HCT116 (cell line): ENCODE measurements around the gene SCN3B. TPM values are rescaled to one million over a fixed set of nuclear protein-coding genes. Genes with fewer than 3 reads are reported as not detected.

Source experiments
- ATAC-seq: fragments of 200-7000 bp; cut with Tn5 transposase; 2 replicates; pipeline ENCODE4 v1.9.1; 2020; ENCODE audit warnings: mild to moderate bottlenecking, moderate library complexity
- BruUV-seq: library from RNA; stranded (reverse); fragments of 400-500 nt; replicated peaks from 2 replicates; lab custom pipeline; 2021; lab: Mats Ljungman, UMichigan
- CTCF ChIA-PET: fragments of 300-600 bp; sonication (Branson Sonifier 250); formaldehyde crosslinking; loops from one replicate; lab custom pipeline; 2021; ENCODE audit warnings: antibody characterized with exemption; lab: Charles Lee
- POLR2A ChIA-PET: fragments of 300-600, 350-600 bp; sonication (Branson Sonifier 250); formaldehyde crosslinking; loops from one replicate; lab custom pipeline; 2021; ENCODE audit warnings: antibody characterized with exemption; lab: Charles Lee
- RAD21 ChIA-PET, 2 experiments: fragments of 300-600 bp; sonication (Branson Sonifier 250); formaldehyde crosslinking; loops; one replicate each; lab custom pipeline; 2023; ENCODE audit warnings: low total read pairs in 2 of 2; ENCODE audit not compliant: uncharacterized antibody in 2 of 2, unreplicated experiment in 2 of 2, low non-redundant PET in 1 of 2; lab: Charles Lee
- DNase-seq: peaks from one replicate; pipeline ENCODE4 v3.0.0-alpha.2; 2010; ENCODE audit warnings: low read depth, low spot score
- H2AFZ ChIP-seq: fragments of 200-600 bp; shearing (Covaris generic), sonication (generic); 2 replicates; pipeline ENCODE4 v1.6.1; 2017; ENCODE audit warnings: low read depth, mixed run types, mixed read lengths, antibody characterized with exemption, low read length; ENCODE audit not compliant: poor library complexity, severe bottlenecking
- H3K27ac ChIP-seq: 2 replicates; pipeline ENCODE4 v1.5.1; 2012; ENCODE audit warnings: low read depth, low read length
- H3K27me3 ChIP-seq: fragments of 200-600 bp; sonication (generic); 2 replicates; pipeline ENCODE4 v1.6.1; 2016; ENCODE audit warnings: mixed run types, low read length, mixed read lengths; ENCODE audit not compliant: insufficient read depth
- H3K36me3 ChIP-seq, 2 experiments: fragments of 200-500 bp in 1 of 2; fragments of 200-600 bp in 1 of 2; sonication (Bioruptor generic) in 1 of 2; sonication (generic) in 1 of 2; 2 replicates each; pipeline versions ENCODE4 v1.5.1 to v1.6.1; 2014 to 2016; ENCODE audit warnings: low read length in 2 of 2, inconsistent platforms in 1 of 2, mixed read lengths in 1 of 2, mixed run types in 1 of 2; ENCODE audit not compliant: insufficient read depth in 2 of 2, control insufficient read depth in 1 of 2
- H3K4me1 ChIP-seq, 2 experiments: fragments of 200-600 bp in 1 of 2; sonication (generic) in 1 of 2; 2 replicates each; pipeline versions ENCODE4 v1.5.1 to v1.6.1; 2012 to 2017; ENCODE audit warnings: low read length in 2 of 2, inconsistent platforms in 1 of 2, mild to moderate bottlenecking in 1 of 2, mixed read lengths in 1 of 2, mixed run types in 1 of 2, moderate library complexity in 1 of 2; ENCODE audit not compliant: insufficient read depth in 2 of 2, control insufficient read depth in 1 of 2
- H3K4me2 ChIP-seq: fragments of 200-600 bp; sonication (generic); 2 replicates; pipeline ENCODE4 v1.6.1; 2017; ENCODE audit warnings: mixed run types, low read length, mixed read lengths
- H3K4me3 ChIP-seq, 2 experiments: fragments of 200-600 bp in 1 of 2; sonication (generic) in 1 of 2; replicated peaks in 1 of 2; 2 replicates each; pipeline ENCODE4 v1.5.1; 2011 to 2016; ENCODE audit warnings: low read length in 2 of 2, control low read depth in 1 of 2, low read depth in 1 of 2, mild to moderate bottlenecking in 1 of 2, mixed read lengths in 1 of 2, mixed run types in 1 of 2
- H3K79me2 ChIP-seq: fragments of 200-600 bp; sonication (generic); 2 replicates; pipeline ENCODE4 v1.6.1; 2017; ENCODE audit warnings: mild to moderate bottlenecking, mixed run types, low read length, moderate library complexity, mixed read lengths; ENCODE audit not compliant: insufficient read depth
- H3K9ac ChIP-seq: fragments of 200-600 bp; sonication (generic); 2 replicates; pipeline ENCODE4 v1.6.1; 2016; ENCODE audit warnings: low read length, mixed read lengths
- H3K9me2 ChIP-seq: fragments of 200-600 bp; sonication (generic), shearing (Covaris generic); 2 replicates; pipeline ENCODE4 v1.6.1; 2017; ENCODE audit warnings: mixed run types, mild to moderate bottlenecking, moderate library complexity; ENCODE audit not compliant: insufficient read depth
- H3K9me3 ChIP-seq, 2 experiments: fragments of 200-500 bp in 1 of 2; fragments of 200-600 bp in 1 of 2; sonication (Bioruptor generic) in 1 of 2; sonication (generic) in 1 of 2; 2 replicates each; pipeline ENCODE4 v1.6.1; 2014 to 2017; ENCODE audit warnings: low read length in 2 of 2, mixed read lengths in 2 of 2, inconsistent platforms in 1 of 2, low read depth in 1 of 2, mild to moderate bottlenecking in 1 of 2, mixed run types in 1 of 2, moderate library complexity in 1 of 2; ENCODE audit not compliant: control insufficient read depth in 1 of 2, insufficient read depth in 1 of 2
- H4K20me1 ChIP-seq: fragments of 200-600 bp; sonication (generic), shearing (Covaris generic); 2 replicates; pipeline ENCODE4 v1.6.1; 2017; ENCODE audit warnings: mixed run types, mild to moderate bottlenecking, moderate library complexity; ENCODE audit not compliant: insufficient read depth
- CBX3 ChIP-seq: IDR thresholded peaks from 2 replicates; pipeline ENCODE4 v1.6.1; 2012; ENCODE audit warnings: low read depth
- EGR1 ChIP-seq: IDR thresholded peaks from 2 replicates; pipeline ENCODE4 v1.6.1; 2012; ENCODE audit warnings: low read depth
- ELF1 ChIP-seq: IDR thresholded peaks from 2 replicates; pipeline ENCODE4 v1.6.1; 2012; ENCODE audit warnings: low read depth, borderline replicate concordance
- EZH2phosphoT487 ChIP-seq: fragments of 200-600 bp; IDR thresholded peaks from 2 replicates; pipeline ENCODE4 v1.6.1; 2018; ENCODE audit warnings: antibody characterized with exemption, borderline replicate concordance
- JUND ChIP-seq: IDR thresholded peaks from 2 replicates; pipeline ENCODE4 v1.6.1; 2012
- POLR2A ChIP-seq: IDR thresholded peaks from 2 replicates; pipeline ENCODE4 v1.7.0; 2011; ENCODE audit warnings: borderline replicate concordance; ENCODE audit not compliant: insufficient read depth, insufficient read length; ENCODE audit errors: extremely low read depth
- RAD21 ChIP-seq: IDR thresholded peaks from 2 replicates; pipeline ENCODE4 v1.6.1; 2012; ENCODE audit warnings: low read depth, mild to moderate bottlenecking
- SIN3A ChIP-seq: IDR thresholded peaks from 2 replicates; pipeline ENCODE4 v1.6.1; 2012; ENCODE audit warnings: low read depth
- SP1 ChIP-seq: IDR thresholded peaks from 2 replicates; pipeline ENCODE4 v1.6.1; 2012; ENCODE audit warnings: low read depth
- SRF ChIP-seq: IDR thresholded peaks from 2 replicates; pipeline ENCODE4 v1.6.1; 2012; ENCODE audit warnings: low read depth
- YY1 ChIP-seq: IDR thresholded peaks from 2 replicates; pipeline ENCODE4 v1.6.1; 2011; ENCODE audit warnings: low read length, low read depth, moderate library complexity, mild to moderate bottlenecking; ENCODE audit not compliant: insufficient replicate concordance; ENCODE audit errors: extremely low read depth
- ZFX ChIP-seq: fragments of 450-650 bp; IDR thresholded peaks from 2 replicates; pipeline ENCODE4 v1.6.1; 2017
- ZNF274 ChIP-seq: fragments of 200-500 bp; sonication (Bioruptor generic); IDR thresholded peaks from 2 replicates; pipeline ENCODE4 v1.6.1; 2014; ENCODE audit warnings: mild to moderate bottlenecking, low read depth, low read length, inconsistent platforms
- intact Hi-C: fragments of 100-400 bp; cut with micrococcal nuclease; formaldehyde crosslinking; loops from 2 replicates; pipeline ENCODE4 v1.10.0; 2022
- total RNA-seq: library from RNA; stranded (reverse); gene quantifications from one replicate; pipeline ENCODE4 v1.2.1, GENCODE V29; 2021; ENCODE audit not compliant: unreplicated experiment
- TF ChIP-seq, protein P1 (sequence below), 3 experiments: fragments of 200-600 bp in 1 of 3; sonication (generic) in 1 of 3; IDR thresholded peaks in 2 of 3; conservative IDR thresholded peaks in 1 of 3; 2 replicates each; pipeline ENCODE4 v1.5.1; 2012 to 2017; ENCODE audit warnings: low read depth in 2 of 3, low read length in 2 of 3, antibody characterized with exemption in 1 of 3, borderline replicate concordance in 1 of 3, control low read depth in 1 of 3, mild to moderate bottlenecking in 1 of 3, mixed read lengths in 1 of 3, mixed run types in 1 of 3, moderate library complexity in 1 of 3; ENCODE audit not compliant: insufficient read depth in 1 of 3
- TF ChIP-seq, protein P2 (sequence below): IDR thresholded peaks from 2 replicates; pipeline ENCODE4 v1.6.1; 2012

Gene SCN3B
- total RNA-seq, 1 experiment from 2014 or later = 0.05 TPM

DNA sequence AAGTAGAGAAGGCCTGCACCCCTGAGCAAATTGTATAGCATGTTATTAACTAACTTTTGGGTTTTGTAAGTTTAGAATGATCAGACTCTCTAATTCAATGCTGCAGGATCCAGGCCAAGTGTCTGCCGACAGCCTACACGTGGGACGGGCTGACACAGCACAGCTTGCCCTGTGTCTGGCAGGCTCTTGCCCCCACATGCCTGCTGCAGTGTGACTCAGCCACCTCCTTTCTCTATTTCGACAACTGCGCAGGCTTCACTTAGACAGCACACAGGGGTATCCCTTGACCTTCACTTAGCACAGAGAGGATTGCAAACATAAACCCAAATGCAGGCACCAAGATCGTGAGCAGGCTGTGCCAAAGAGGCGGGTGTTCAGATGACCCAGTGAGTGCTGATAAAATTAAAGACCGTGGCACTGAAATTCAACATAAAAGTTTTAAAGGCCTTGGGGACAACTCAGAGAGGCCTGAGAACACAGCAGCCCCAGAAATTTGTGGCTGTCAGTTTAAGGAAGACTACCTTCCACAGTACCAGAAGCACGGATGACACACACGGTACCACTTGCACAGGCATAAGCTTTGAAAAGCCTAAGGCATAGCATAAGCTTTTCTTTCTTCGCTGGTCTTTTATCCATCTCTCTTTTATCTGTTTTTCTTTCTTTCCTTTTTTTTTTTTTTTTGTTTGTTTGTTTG is 37.8 kb downstream of the SCN3B start:
- Histone ChIP-seq H3K9ac (no peak overlapping the region), H3K4me3 (no peak overlapping the region), H2AFZ (no peak overlapping the region), H3K4me1 (no peaks in the 10 kb centered on the region), H3K27me3 (no peaks in the 10 kb centered on the region), H3K9me2 (no peaks in the 10 kb centered on the region), H3K27ac (no peak overlapping the region), H4K20me1 (no peaks in the 10 kb centered on the region), H3K36me3 (no peaks in the 10 kb centered on the region; a peak in 1 of 4 replicates), H3K9me3 (no peaks in the 10 kb centered on the region), H3K4me2 (no peak overlapping the region), H3K79me2 (no peaks in the 10 kb centered on the region)
- CTCF ChIA-PET = no interaction called here
- RAD21 ChIA-PET = no interaction called here
- POLR2A ChIA-PET = no interaction called here
- DNase-seq (no peak), ATAC-seq (no peak)
- intact Hi-C loops = no loop called here
- TF ChIP-seq ZNF274 (no peak), CBX3 (no peak), SIN3A (no peak)
- TF ChIP-seq, protein P1, sequence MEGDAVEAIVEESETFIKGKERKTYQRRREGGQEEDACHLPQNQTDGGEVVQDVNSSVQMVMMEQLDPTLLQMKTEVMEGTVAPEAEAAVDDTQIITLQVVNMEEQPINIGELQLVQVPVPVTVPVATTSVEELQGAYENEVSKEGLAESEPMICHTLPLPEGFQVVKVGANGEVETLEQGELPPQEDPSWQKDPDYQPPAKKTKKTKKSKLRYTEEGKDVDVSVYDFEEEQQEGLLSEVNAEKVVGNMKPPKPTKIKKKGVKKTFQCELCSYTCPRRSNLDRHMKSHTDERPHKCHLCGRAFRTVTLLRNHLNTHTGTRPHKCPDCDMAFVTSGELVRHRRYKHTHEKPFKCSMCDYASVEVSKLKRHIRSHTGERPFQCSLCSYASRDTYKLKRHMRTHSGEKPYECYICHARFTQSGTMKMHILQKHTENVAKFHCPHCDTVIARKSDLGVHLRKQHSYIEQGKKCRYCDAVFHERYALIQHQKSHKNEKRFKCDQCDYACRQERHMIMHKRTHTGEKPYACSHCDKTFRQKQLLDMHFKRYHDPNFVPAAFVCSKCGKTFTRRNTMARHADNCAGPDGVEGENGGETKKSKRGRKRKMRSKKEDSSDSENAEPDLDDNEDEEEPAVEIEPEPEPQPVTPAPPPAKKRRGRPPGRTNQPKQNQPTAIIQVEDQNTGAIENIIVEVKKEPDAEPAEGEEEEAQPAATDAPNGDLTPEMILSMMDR (IDR thresholded peaks at IDR 0.05 in 2 of 3, conservative IDR thresholded peaks at IDR 0.05 in 1 of 3; ENCODE audit: borderline replicate concordance in 1 of 3, insufficient read depth in 1 of 3, low read depth in 2 of 3, low read length in 2 of 3) = no peak
- no TSS peak for BruUV-seq

DNA sequence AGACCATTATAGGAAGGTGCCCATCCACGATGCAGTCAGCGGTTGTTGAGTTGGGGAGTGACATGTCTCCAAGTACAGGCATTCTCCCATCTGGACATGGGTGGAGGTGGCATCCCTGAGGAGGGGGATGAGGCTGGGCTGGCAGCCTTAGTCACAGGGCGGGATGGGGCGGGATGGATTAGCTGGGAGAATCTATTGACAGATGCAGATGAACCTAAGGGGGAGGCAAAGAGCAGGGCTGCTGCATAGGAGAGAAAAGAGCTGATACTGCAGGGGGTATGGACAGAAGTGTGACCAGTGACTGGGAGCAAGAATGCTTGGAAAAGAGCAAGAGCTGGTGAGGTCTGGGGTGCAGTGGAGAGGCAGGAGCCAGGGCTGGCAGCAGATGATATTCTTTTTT is 42.7 kb downstream of the SCN3B start:
- ChIA-PET POLR2A (no interaction called here), CTCF (no interaction called here), RAD21 (no interaction called here)
- Histone ChIP-seq H3K4me2 (no peak overlapping the region), H4K20me1 (no peaks in the 10 kb centered on the region), H3K9ac (no peak overlapping the region), H3K27me3 (no peaks in the 10 kb centered on the region), H3K9me3 (no peaks in the 10 kb centered on the region), H2AFZ (no peak overlapping the region), H3K79me2 (no peaks in the 10 kb centered on the region), H3K27ac (no peak overlapping the region), H3K4me1 (no peaks in the 10 kb centered on the region), H3K9me2 (no peaks in the 10 kb centered on the region), H3K36me3 (no peaks in the 10 kb centered on the region; a peak in 1 of 4 replicates), H3K4me3 (no peak overlapping the region)
- TF ChIP-seq RAD21 = no peak
- TF ChIP-seq JUND = no peak
- TF ChIP-seq SRF = no peak
- TF ChIP-seq, protein P2, sequence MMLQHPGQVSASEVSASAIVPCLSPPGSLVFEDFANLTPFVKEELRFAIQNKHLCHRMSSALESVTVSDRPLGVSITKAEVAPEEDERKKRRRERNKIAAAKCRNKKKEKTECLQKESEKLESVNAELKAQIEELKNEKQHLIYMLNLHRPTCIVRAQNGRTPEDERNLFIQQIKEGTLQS = no peak
- no peak for TF ChIP-seq ZNF274
- TF ChIP-seq ELF1 = no peak
- TF ChIP-seq EGR1 = no peak
- no peak for TF ChIP-seq ZFX
- no peak for TF ChIP-seq CBX3
- TF ChIP-seq SP1 = no peak
- no peak for TF ChIP-seq EZH2phosphoT487
- no peak for TF ChIP-seq POLR2A
- TF ChIP-seq YY1 = no peak
- no TSS peak for BruUV-seq
- intact Hi-C loops = no loop called here
- DNase-seq = no peak
- ATAC-seq = no peak
